Measurements from ENCODE around the gene SPHKAP. TPM values are rescaled to one million over a fixed set of nuclear protein-coding genes. Genes with fewer than 3 reads are reported as not detected.
"Not testable (repeated sequence)": the region's sequence is repeated elsewhere in the genome, so short reads cannot be mapped to it uniquely, and the experiment has no call there.

The SPHKAP gene
- total and polyA plus RNA-seq, 2 donors (not counting 3 experiments of a cell fraction or from before 2014, with no cell fraction given) = not detected

DNA sequence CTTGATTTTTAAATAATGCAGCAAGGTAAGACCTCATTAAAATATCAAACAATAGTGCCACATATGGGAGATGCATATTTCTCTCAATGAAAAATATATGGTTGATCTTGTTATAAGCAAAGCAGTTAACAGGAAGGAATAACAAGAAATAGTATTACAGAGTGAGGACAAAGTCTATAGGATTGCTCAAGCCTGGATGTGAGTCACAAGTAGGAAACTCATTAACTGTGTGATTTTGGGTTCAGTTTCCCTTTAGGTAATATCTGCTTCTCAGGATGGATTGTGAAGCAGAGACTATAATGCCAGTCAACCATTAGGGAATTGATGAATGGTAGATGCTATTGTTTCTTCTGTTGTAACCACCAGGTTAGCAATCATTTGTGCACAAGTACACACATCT lies 42.9 kb upstream of the SPHKAP start:
- Histone ChIP-seq H3K4me1 (ENCODE audit: control insufficient read depth, extremely low read depth, insufficient read depth, low read length) (no peaks in the 10 kb centered on the region), H3K9ac (replicated peaks; ENCODE audit: extremely low read depth, insufficient read depth, low read length) (no peak overlapping the region), H3K4me2 (ENCODE audit: insufficient read depth, low read length) (no peak overlapping the region), H3K36me3 (ENCODE audit: control insufficient read depth in 2 of 2, extremely low read depth in 1 of 2, insufficient read depth in 2 of 2, low read length in 2 of 2) (no peaks in the 10 kb centered on the region), H3K9me3 (replicated peaks; ENCODE audit: control insufficient read depth, insufficient read depth, low read length) (peaks cover 3% of the 10 kb centered on the region), H4K20me1 (replicated peaks; ENCODE audit: control insufficient read depth, extremely low read depth, insufficient read depth, low read length) (no peaks in the 10 kb centered on the region), H2AFZ (ENCODE audit: low read depth, low read length) (no peak overlapping the region), H3K79me2 (ENCODE audit: control insufficient read depth, insufficient read depth, low read length) (no peaks in the 10 kb centered on the region), H3K4me3 (replicated peaks in 1 of 3; ENCODE audit: insufficient read depth in 1 of 3, low read depth in 1 of 3, low read length in 3 of 3) (no peak overlapping the region), H3K9me1 (replicated peaks; ENCODE audit: control insufficient read depth, extremely low read depth, insufficient read depth, low read length) (no peaks in the 10 kb centered on the region), H3K27ac (ENCODE audit: insufficient read depth, low read depth, low read length) (no peak overlapping the region), H3K27me3 (ENCODE audit: control insufficient read depth in 2 of 2, insufficient read depth in 2 of 2, low read length in 2 of 2) (no peaks in the 10 kb centered on the region)
- intact Hi-C loops (cut with micrococcal nuclease) (no loop called here), dilution Hi-C loops (cut with MboI; ENCODE audit: extremely low pct_ligation_motif_present, low sequenced_read_pairs) (no loop called here)
- BruUV-seq (replicated peaks) = no TSS peak
- FAIRE-seq (no peak), DNase-seq (ENCODE audit: low read depth, low spot score) (no peak)
- ChIA-PET CTCF (no interaction called here), POLR2A (no interaction called here)
- TF ChIP-seq MYC (IDR thresholded peaks at IDR 0.05; ENCODE audit: low read depth, low read length) = no peak
- no peak for TF ChIP-seq GATA2 (IDR thresholded peaks at IDR 0.05; ENCODE audit: insufficient read depth, insufficient read length, low read depth, low read length)
- no peak for TF ChIP-seq EZH2 (IDR thresholded peaks at IDR 0.05; ENCODE audit: borderline replicate concordance, low read depth, low read length, severe bottlenecking)
- no peak for TF ChIP-seq POLR2A (IDR thresholded peaks at IDR 0.05; ENCODE audit: low read depth, low read length)
- no peak for TF ChIP-seq POLR2AphosphoS5 (IDR thresholded peaks at IDR 0.05; ENCODE audit: insufficient read depth, low read depth, low read length)
- TF ChIP-seq JUN (IDR thresholded peaks at IDR 0.05; ENCODE audit: borderline replicate concordance, insufficient read depth, insufficient read length, low read depth) = no peak
- TF ChIP-seq, protein P1, sequence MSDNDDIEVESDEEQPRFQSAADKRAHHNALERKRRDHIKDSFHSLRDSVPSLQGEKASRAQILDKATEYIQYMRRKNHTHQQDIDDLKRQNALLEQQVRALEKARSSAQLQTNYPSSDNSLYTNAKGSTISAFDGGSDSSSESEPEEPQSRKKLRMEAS (IDR thresholded peaks at IDR 0.05; ENCODE audit: insufficient read depth, insufficient read length) = no peak
- no peak for TF ChIP-seq FOS (IDR thresholded peaks at IDR 0.05; ENCODE audit: borderline replicate concordance, insufficient read depth, low read length)
- TF ChIP-seq, protein P2, sequence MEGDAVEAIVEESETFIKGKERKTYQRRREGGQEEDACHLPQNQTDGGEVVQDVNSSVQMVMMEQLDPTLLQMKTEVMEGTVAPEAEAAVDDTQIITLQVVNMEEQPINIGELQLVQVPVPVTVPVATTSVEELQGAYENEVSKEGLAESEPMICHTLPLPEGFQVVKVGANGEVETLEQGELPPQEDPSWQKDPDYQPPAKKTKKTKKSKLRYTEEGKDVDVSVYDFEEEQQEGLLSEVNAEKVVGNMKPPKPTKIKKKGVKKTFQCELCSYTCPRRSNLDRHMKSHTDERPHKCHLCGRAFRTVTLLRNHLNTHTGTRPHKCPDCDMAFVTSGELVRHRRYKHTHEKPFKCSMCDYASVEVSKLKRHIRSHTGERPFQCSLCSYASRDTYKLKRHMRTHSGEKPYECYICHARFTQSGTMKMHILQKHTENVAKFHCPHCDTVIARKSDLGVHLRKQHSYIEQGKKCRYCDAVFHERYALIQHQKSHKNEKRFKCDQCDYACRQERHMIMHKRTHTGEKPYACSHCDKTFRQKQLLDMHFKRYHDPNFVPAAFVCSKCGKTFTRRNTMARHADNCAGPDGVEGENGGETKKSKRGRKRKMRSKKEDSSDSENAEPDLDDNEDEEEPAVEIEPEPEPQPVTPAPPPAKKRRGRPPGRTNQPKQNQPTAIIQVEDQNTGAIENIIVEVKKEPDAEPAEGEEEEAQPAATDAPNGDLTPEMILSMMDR (IDR thresholded peaks at IDR 0.05; ENCODE audit: extremely low read depth in 1 of 2, insufficient read depth in 1 of 2, low read depth in 1 of 2, low read length in 2 of 2) = no peak

DNA sequence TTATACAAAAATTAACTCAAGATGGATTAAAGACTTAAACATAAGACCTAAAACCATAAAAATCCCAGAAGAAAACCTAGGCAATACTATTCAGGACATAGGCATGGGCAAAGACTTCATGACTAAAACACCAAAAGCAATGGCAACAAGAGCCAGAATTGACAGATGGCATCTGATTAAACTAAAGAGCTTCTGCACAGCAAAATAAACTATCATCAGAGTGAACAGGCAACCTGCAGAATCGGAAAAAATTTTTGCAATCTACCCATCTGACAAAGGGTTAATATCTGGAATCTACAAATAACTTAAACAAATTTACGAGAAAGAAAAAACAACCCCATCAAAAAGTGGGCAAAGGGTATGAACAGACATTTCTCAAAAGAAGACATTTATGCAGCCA lies 37.1 kb upstream of the SPHKAP start:
- H3K27me3 ChIP-seq (ENCODE audit: control insufficient read depth in 2 of 2, insufficient read depth in 2 of 2, low read length in 2 of 2); intact Hi-C loops (cut with micrococcal nuclease); BruUV-seq (replicated peaks); POLR2A ChIA-PET; H3K9me1 ChIP-seq (replicated peaks; ENCODE audit: control insufficient read depth, extremely low read depth, insufficient read depth, low read length); CTCF ChIA-PET; H4K20me1 ChIP-seq (replicated peaks; ENCODE audit: control insufficient read depth, extremely low read depth, insufficient read depth, low read length); DNase-seq (ENCODE audit: low read depth, low spot score); dilution Hi-C loops (cut with MboI; ENCODE audit: extremely low pct_ligation_motif_present, low sequenced_read_pairs); H2AFZ ChIP-seq (ENCODE audit: low read depth, low read length); H3K79me2 ChIP-seq (ENCODE audit: control insufficient read depth, insufficient read depth, low read length); FAIRE-seq; H3K27ac ChIP-seq (ENCODE audit: insufficient read depth, low read depth, low read length); H3K9me3 ChIP-seq (replicated peaks; ENCODE audit: control insufficient read depth, insufficient read depth, low read length); H3K4me3 ChIP-seq (replicated peaks in 1 of 3; ENCODE audit: insufficient read depth in 1 of 3, low read depth in 1 of 3, low read length in 3 of 3); H3K4me1 ChIP-seq (ENCODE audit: control insufficient read depth, extremely low read depth, insufficient read depth, low read length); H3K4me2 ChIP-seq (ENCODE audit: insufficient read depth, low read length); H3K9ac ChIP-seq (replicated peaks; ENCODE audit: extremely low read depth, insufficient read depth, low read length); H3K36me3 ChIP-seq (ENCODE audit: control insufficient read depth in 2 of 2, extremely low read depth in 1 of 2, insufficient read depth in 2 of 2, low read length in 2 of 2): not testable (repeated sequence)

Data from endothelial cell of umbilical vein (primary cell).